Liver (tissue), 3 donors: ENCODE results near the gene BRAT1.

Experiments
- FOXA1 ChIP-seq: IDR thresholded peaks from 2 replicates; pipeline ENCODE4 v1.6.1; 2016; ENCODE audit warnings: antibody characterized with exemption
- GABPA ChIP-seq, 2 donors: IDR thresholded peaks in 1 of 2; conservative IDR thresholded peaks in 1 of 2; 2 replicates each; pipeline ENCODE4 v1.6.1; 2016; ENCODE audit warnings: antibody characterized with exemption in 2 of 2, mild to moderate bottlenecking in 1 of 2, moderate library complexity in 1 of 2
- SP1 ChIP-seq: IDR thresholded peaks from 2 replicates; pipeline ENCODE4 v1.6.1; 2018; ENCODE audit warnings: antibody characterized with exemption, mild to moderate bottlenecking
- TF ChIP-seq, protein P1 (sequence below): fragments of 150-350 bp; IDR thresholded peaks from 2 replicates; pipeline ENCODE4 v1.5.1; 2017; ENCODE audit warnings: improper control_type of control experiment, low read depth, low read length; ENCODE audit not compliant: missing input control
- TF ChIP-seq, protein P2 (sequence below): IDR thresholded peaks from 2 replicates; pipeline ENCODE4 v1.6.1; 2016; ENCODE audit warnings: antibody characterized with exemption
- donor health status: healthy.
- donor health status: healthy.

- TF ChIP-seq, protein P1, sequence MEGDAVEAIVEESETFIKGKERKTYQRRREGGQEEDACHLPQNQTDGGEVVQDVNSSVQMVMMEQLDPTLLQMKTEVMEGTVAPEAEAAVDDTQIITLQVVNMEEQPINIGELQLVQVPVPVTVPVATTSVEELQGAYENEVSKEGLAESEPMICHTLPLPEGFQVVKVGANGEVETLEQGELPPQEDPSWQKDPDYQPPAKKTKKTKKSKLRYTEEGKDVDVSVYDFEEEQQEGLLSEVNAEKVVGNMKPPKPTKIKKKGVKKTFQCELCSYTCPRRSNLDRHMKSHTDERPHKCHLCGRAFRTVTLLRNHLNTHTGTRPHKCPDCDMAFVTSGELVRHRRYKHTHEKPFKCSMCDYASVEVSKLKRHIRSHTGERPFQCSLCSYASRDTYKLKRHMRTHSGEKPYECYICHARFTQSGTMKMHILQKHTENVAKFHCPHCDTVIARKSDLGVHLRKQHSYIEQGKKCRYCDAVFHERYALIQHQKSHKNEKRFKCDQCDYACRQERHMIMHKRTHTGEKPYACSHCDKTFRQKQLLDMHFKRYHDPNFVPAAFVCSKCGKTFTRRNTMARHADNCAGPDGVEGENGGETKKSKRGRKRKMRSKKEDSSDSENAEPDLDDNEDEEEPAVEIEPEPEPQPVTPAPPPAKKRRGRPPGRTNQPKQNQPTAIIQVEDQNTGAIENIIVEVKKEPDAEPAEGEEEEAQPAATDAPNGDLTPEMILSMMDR, result no peak
- TF ChIP-seq GABPA (IDR thresholded peaks at IDR 0.05 in 1 of 2, conservative IDR thresholded peaks at IDR 0.05 in 1 of 2), result no peak
- TF ChIP-seq, protein P2, sequence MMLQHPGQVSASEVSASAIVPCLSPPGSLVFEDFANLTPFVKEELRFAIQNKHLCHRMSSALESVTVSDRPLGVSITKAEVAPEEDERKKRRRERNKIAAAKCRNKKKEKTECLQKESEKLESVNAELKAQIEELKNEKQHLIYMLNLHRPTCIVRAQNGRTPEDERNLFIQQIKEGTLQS, result no peak
- no peak for TF ChIP-seq SP1
- TF ChIP-seq FOXA1, result no peak
These were observed 50.4 kb downstream of the BRAT1 start for GRCh38 chr7:2504889-2505375.
